Measurements from ENCODE around the gene MPO. TPM values are rescaled to one million over a fixed set of nuclear protein-coding genes. Genes with fewer than 3 reads are reported as not detected.

The MPO gene
- total RNA-seq, 2 donors from 2014 or later = 0.07 TPM; not detected in 1

GRCh38 chr17:58276423-58276822 lies 4.3 kb downstream of the MPO start:
- Mint-ChIP-seq H3K4me3 (no peak overlapping the region), H3K27me3 (peaks cover 65% of the 10 kb centered on the region), H3K4me1 (peaks cover 4% of the 10 kb centered on the region), H3K36me3 (ENCODE audit: low read depth) (no peaks in the 10 kb centered on the region), H3K27ac (no peak overlapping the region)
- DNase-seq (no peak), ATAC-seq (no peak)
- H3K9me3 ChIP-seq (ENCODE audit: control insufficient read depth, low read length, poor library complexity, severe bottlenecking) = no peaks in the 10 kb centered on the region

GRCh38 chr17:58275417-58275816 lies 5.3 kb downstream of the MPO start:
- ATAC-seq (no peak), DNase-seq (no peak)
- H3K9me3 ChIP-seq (ENCODE audit: control insufficient read depth, low read length, poor library complexity, severe bottlenecking) = no peaks in the 10 kb centered on the region
- Mint-ChIP-seq H3K27ac (no peak overlapping the region), H3K27me3 (peaks cover 63% of the 10 kb centered on the region), H3K4me1 (peaks cover 4% of the 10 kb centered on the region), H3K4me3 (no peak overlapping the region), H3K36me3 (ENCODE audit: low read depth) (no peaks in the 10 kb centered on the region)

GRCh38 chr17:58273453-58274104 lies 7.2 kb downstream of the MPO start:
- H3K36me3 Mint-ChIP-seq (ENCODE audit: low read depth) = no peaks in the 10 kb centered on the region
- ATAC-seq = no peak
- no peaks in the 10 kb centered on the region for H3K4me1 Mint-ChIP-seq
- H3K27ac Mint-ChIP-seq = no peak overlapping the region
- H3K27me3 Mint-ChIP-seq = peaks cover 55% of the 10 kb centered on the region
- DNase-seq = no peak
- no peak overlapping the region for H3K4me3 Mint-ChIP-seq
- H3K9me3 ChIP-seq (ENCODE audit: control insufficient read depth, low read length, poor library complexity, severe bottlenecking) = no peaks in the 10 kb centered on the region

GRCh38 chr17:58272367-58273280 lies 8.1 kb downstream of the MPO start:
- ATAC-seq (no peak), DNase-seq (no peak)
- H3K9me3 ChIP-seq (ENCODE audit: control insufficient read depth, low read length, poor library complexity, severe bottlenecking) = no peaks in the 10 kb centered on the region
- peaks cover 51% of the 10 kb centered on the region for H3K27me3 Mint-ChIP-seq
- H3K27ac Mint-ChIP-seq = no peak overlapping the region
- H3K36me3 Mint-ChIP-seq (ENCODE audit: low read depth) = no peaks in the 10 kb centered on the region
- H3K4me3 Mint-ChIP-seq = no peak overlapping the region
- no peaks in the 10 kb centered on the region for H3K4me1 Mint-ChIP-seq

GRCh38 chr17:58271216-58271931 lies 9.4 kb downstream of the MPO start:
- H3K9me3 ChIP-seq (ENCODE audit: control insufficient read depth, low read length, poor library complexity, severe bottlenecking) = no peaks in the 10 kb centered on the region
- ATAC-seq = no peak
- H3K4me1 Mint-ChIP-seq = no peaks in the 10 kb centered on the region
- H3K27ac Mint-ChIP-seq = no peak overlapping the region
- H3K4me3 Mint-ChIP-seq = no peak overlapping the region
- no peak for DNase-seq
- H3K27me3 Mint-ChIP-seq = peaks cover 57% of the 10 kb centered on the region
- H3K36me3 Mint-ChIP-seq (ENCODE audit: low read depth) = no peaks in the 10 kb centered on the region

GRCh38 chr17:58270476-58271215 lies 10.1 kb downstream of the MPO start:
- no peaks in the 10 kb centered on the region for H3K9me3 ChIP-seq (ENCODE audit: control insufficient read depth, low read length, poor library complexity, severe bottlenecking)
- H3K36me3 Mint-ChIP-seq (ENCODE audit: low read depth) = peaks cover 4% of the 10 kb centered on the region
- no peaks in the 10 kb centered on the region for H3K4me1 Mint-ChIP-seq
- H3K4me3 Mint-ChIP-seq = no peak overlapping the region
- no peak for DNase-seq
- peak; percentile 28 for ATAC-seq
- peaks cover 57% of the 10 kb centered on the region for H3K27me3 Mint-ChIP-seq
- no peak overlapping the region for H3K27ac Mint-ChIP-seq

GRCh38 chr17:58269557-58270291 lies 11.0 kb downstream of the MPO start:
- no peaks in the 10 kb centered on the region for H3K9me3 ChIP-seq (ENCODE audit: control insufficient read depth, low read length, poor library complexity, severe bottlenecking)
- Mint-ChIP-seq H3K4me3 (no peak overlapping the region), H3K27me3 (peaks cover 65% of the 10 kb centered on the region), H3K36me3 (ENCODE audit: low read depth) (peaks cover 6% of the 10 kb centered on the region), H3K4me1 (no peaks in the 10 kb centered on the region), H3K27ac (no peak overlapping the region)
- DNase-seq (no peak), ATAC-seq (no peak)

- Mint-ChIP-seq H3K36me3 (ENCODE audit: low read depth) (peaks cover 6% of the 10 kb centered on the region), H3K27me3 (peaks cover 69% of the 10 kb centered on the region), H3K4me1 (no peaks in the 10 kb centered on the region), H3K4me3 (no peak overlapping the region), H3K27ac (no peak overlapping the region)
- ATAC-seq (no peak), DNase-seq (no peak)
- no peaks in the 10 kb centered on the region for H3K9me3 ChIP-seq (ENCODE audit: control insufficient read depth, low read length, poor library complexity, severe bottlenecking)
Measured at GRCh38 chr17:58268774-58269556, 11.8 kb downstream of the MPO start.

- H3K4me3 Mint-ChIP-seq = no peak overlapping the region
- H3K9me3 ChIP-seq (ENCODE audit: control insufficient read depth, low read length, poor library complexity, severe bottlenecking) = no peaks in the 10 kb centered on the region
- ATAC-seq = no peak
- H3K27ac Mint-ChIP-seq = no peak overlapping the region
- H3K27me3 Mint-ChIP-seq = peaks cover 69% of the 10 kb centered on the region
- H3K4me1 Mint-ChIP-seq = no peaks in the 10 kb centered on the region
- peaks cover 6% of the 10 kb centered on the region for H3K36me3 Mint-ChIP-seq (ENCODE audit: low read depth)
- no peak for DNase-seq
Measured at GRCh38 chr17:58268326-58268725, 12.4 kb downstream of the MPO start.

- Mint-ChIP-seq H3K4me3 (no peak overlapping the region), H3K36me3 (ENCODE audit: low read depth) (peaks cover 6% of the 10 kb centered on the region), H3K27ac (no peak overlapping the region), H3K4me1 (no peaks in the 10 kb centered on the region), H3K27me3 (peaks cover 69% of the 10 kb centered on the region)
- no peaks in the 10 kb centered on the region for H3K9me3 ChIP-seq (ENCODE audit: control insufficient read depth, low read length, poor library complexity, severe bottlenecking)
- ATAC-seq (no peak), DNase-seq (no peak)
Measured at GRCh38 chr17:58267347-58268324, 13.1 kb downstream of the MPO start.
